ENCODE measurements around the gene LCN12.

LCN12 gene

GRCh38 chr9:136958473-136958872 lies 6.4 kb downstream of the LCN12 start:
- TF ChIP-seq CTCF (IDR thresholded peaks at IDR 0.05; ENCODE audit: insufficient read depth, low read length, poor library complexity, severe bottlenecking) = no peak
- no peaks in the 10 kb centered on the region for H4K20me1 ChIP-seq (ENCODE audit: low read depth, low read length)
- H3K9me3 ChIP-seq (ENCODE audit: insufficient read depth, low read length) = no peaks in the 10 kb centered on the region
- H3F3A ChIP-seq (ENCODE audit: insufficient read depth) = no peaks in the 10 kb centered on the region
- no peak overlapping the region for H3K4me2 ChIP-seq (ENCODE audit: low read depth, low read length, poor library complexity, severe bottlenecking)
- H3K79me2 ChIP-seq (ENCODE audit: insufficient read depth, low read length) = no peaks in the 10 kb centered on the region
- no peaks in the 10 kb centered on the region for H3K27me3 ChIP-seq (ENCODE audit: low read length)
- no peak overlapping the region for H3K4me3 ChIP-seq (ENCODE audit: insufficient read depth, low read length, poor library complexity, severe bottlenecking)
- no peaks in the 10 kb centered on the region for H3K9me2 ChIP-seq (replicated peaks; ENCODE audit: insufficient read depth, low read length)
- no peak overlapping the region for H2AFZ ChIP-seq (ENCODE audit: low read depth, low read length, severe bottlenecking)
- H3K9ac ChIP-seq (ENCODE audit: low read length) = no peak overlapping the region
- H3K36me3 ChIP-seq (ENCODE audit: low read length) = no peaks in the 10 kb centered on the region
- no peak overlapping the region for H3K27ac ChIP-seq (ENCODE audit: low read depth, low read length)

- Histone ChIP-seq H3K36me3 (ENCODE audit: low read length) (no peaks in the 10 kb centered on the region), H2AFZ (ENCODE audit: low read depth, low read length, severe bottlenecking) (no peak overlapping the region), H3K9me3 (ENCODE audit: insufficient read depth, low read length) (no peaks in the 10 kb centered on the region), H3K27me3 (ENCODE audit: low read length) (no peaks in the 10 kb centered on the region), H3K4me3 (ENCODE audit: insufficient read depth, low read length, poor library complexity, severe bottlenecking) (no peak overlapping the region), H3K9ac (ENCODE audit: low read length) (no peak overlapping the region), H4K20me1 (ENCODE audit: low read depth, low read length) (no peaks in the 10 kb centered on the region), H3K79me2 (ENCODE audit: insufficient read depth, low read length) (no peaks in the 10 kb centered on the region), H3K27ac (ENCODE audit: low read depth, low read length) (no peak overlapping the region), H3F3A (ENCODE audit: insufficient read depth) (no peaks in the 10 kb centered on the region), H3K4me2 (ENCODE audit: low read depth, low read length, poor library complexity, severe bottlenecking) (no peak overlapping the region), H3K9me2 (replicated peaks; ENCODE audit: insufficient read depth, low read length) (no peaks in the 10 kb centered on the region)
- no peak for TF ChIP-seq EZH2phosphoT487 (conservative IDR thresholded peaks at IDR 0.05; ENCODE audit: low read length)
- TF ChIP-seq CTCF (IDR thresholded peaks at IDR 0.05; ENCODE audit: insufficient read depth, low read length, poor library complexity, severe bottlenecking) = no peak
Measured at GRCh38 chr9:136958898-136959850, 7.1 kb downstream of the LCN12 start.

GRCh38 chr9:136960212-136960937 lies 8.3 kb downstream of the LCN12 start:
- no peaks in the 10 kb centered on the region for H3K9me2 ChIP-seq (replicated peaks; ENCODE audit: insufficient read depth, low read length)
- no peak overlapping the region for H3K27ac ChIP-seq (ENCODE audit: low read depth, low read length)
- TF ChIP-seq EZH2phosphoT487 (conservative IDR thresholded peaks at IDR 0.05; ENCODE audit: low read length) (no peak), CTCF (IDR thresholded peaks at IDR 0.05; ENCODE audit: insufficient read depth, low read length, poor library complexity, severe bottlenecking) (no peak)
- no peaks in the 10 kb centered on the region for H3F3A ChIP-seq (ENCODE audit: insufficient read depth)
- no peaks in the 10 kb centered on the region for H3K27me3 ChIP-seq (ENCODE audit: low read length)
- no peaks in the 10 kb centered on the region for H3K36me3 ChIP-seq (ENCODE audit: low read length)
- H4K20me1 ChIP-seq (ENCODE audit: low read depth, low read length) = no peaks in the 10 kb centered on the region
- H3K9ac ChIP-seq (ENCODE audit: low read length) = no peak overlapping the region
- no peak overlapping the region for H2AFZ ChIP-seq (ENCODE audit: low read depth, low read length, severe bottlenecking)
- no peaks in the 10 kb centered on the region for H3K79me2 ChIP-seq (ENCODE audit: insufficient read depth, low read length)
- no peaks in the 10 kb centered on the region for H3K9me3 ChIP-seq (ENCODE audit: insufficient read depth, low read length)
- no peak overlapping the region for H3K4me3 ChIP-seq (ENCODE audit: insufficient read depth, low read length, poor library complexity, severe bottlenecking)
- no peak overlapping the region for H3K4me2 ChIP-seq (ENCODE audit: low read depth, low read length, poor library complexity, severe bottlenecking)

All from SU-DHL-6 (cell line).